OCI-LY7 (cell line): ENCODE results near the gene KRTAP19-1.

ENCODE experiments used
- CTCF ChIP-seq: fragments of 200-600 bp; sonication (generic); conservative IDR thresholded peaks from 2 replicates; pipeline ENCODE4 v1.5.1; 2014; ENCODE audit warnings: mild to moderate bottlenecking, antibody characterized with exemption, low read length, moderate library complexity, mixed read lengths
- EZH2phosphoT487 ChIP-seq: fragments of 200-600 bp; sonication (generic); IDR thresholded peaks from 2 replicates; pipeline ENCODE4 v1.6.1; 2018; ENCODE audit warnings: low read depth, borderline replicate concordance, mild to moderate bottlenecking, mixed run types, antibody characterized with exemption, low read length, moderate library complexity, mixed read lengths

- peak; percentile 73 for TF ChIP-seq CTCF
- no peak for TF ChIP-seq EZH2phosphoT487
Measured at GRCh38 chr21:30463713-30464112, 16.5 kb downstream of the KRTAP19-1 start.
